Subcutaneous abdominal adipose tissue (tissue), 5 donors: ENCODE results near the gene MRC2.
A peak's percentile ranks its signal among the peaks of the same experiment; 100 is the strongest.
"Not testable (repeated sequence)": the region's sequence is repeated elsewhere in the genome, so short reads cannot be mapped to it uniquely, and the experiment has no call there.

ENCODE experiments used
- H3K27ac ChIP-seq: one replicate; pipeline ENCODE4 v1.7.0; 2013; ENCODE audit warnings: low read depth, mild to moderate bottlenecking, inconsistent platforms, low read length, moderate library complexity
- H3K27me3 ChIP-seq, 5 donors: one replicate each; pipeline ENCODE4 v1.7.0; 2013; ENCODE audit warnings: low read length in 5 of 5, inconsistent platforms in 1 of 5; ENCODE audit not compliant: control insufficient read depth in 5 of 5, insufficient read depth in 4 of 5
- H3K36me3 ChIP-seq, 5 donors: one replicate each; pipeline ENCODE4 v1.7.0; 2013; ENCODE audit warnings: low read length in 5 of 5; ENCODE audit not compliant: control insufficient read depth in 5 of 5, insufficient read depth in 5 of 5
- H3K4me1 ChIP-seq, 5 donors: one replicate each; pipeline ENCODE4 v1.7.0; 2013; ENCODE audit warnings: low read length in 5 of 5, mild to moderate bottlenecking in 3 of 5, moderate library complexity in 1 of 5; ENCODE audit not compliant: control insufficient read depth in 5 of 5, insufficient read depth in 5 of 5
- H3K4me3 ChIP-seq, 5 donors: one replicate each; pipeline ENCODE4 v1.7.0; 2013; ENCODE audit warnings: low read length in 5 of 5, low read depth in 1 of 5
- H3K9ac ChIP-seq, 5 donors: one replicate each; pipeline ENCODE4 v1.7.0; 2013; ENCODE audit warnings: low read length in 5 of 5, mild to moderate bottlenecking in 4 of 5, moderate library complexity in 3 of 5
- H3K9me3 ChIP-seq, 5 donors: one replicate each; pipeline ENCODE4 v1.7.0; 2013; ENCODE audit warnings: low read length in 5 of 5; ENCODE audit not compliant: control insufficient read depth in 5 of 5
- donor health status: healthy.
- donor health status: healthy.
- donor health status: healthy.
- donor health status: healthy.
- donor health status: healthy.

MRC2 gene

GRCh38 chr17:62627219-62627903 is at the start of gene MRC2:
Gene MRC2 (plus strand): TSS chr17:62627670. CDS start chr17:62627803, 133 bp downstream.
- Histone ChIP-seq H3K36me3 (peaks cover 0 to 3% (median 0%) of the 10 kb centered on the region in 5 donors), H3K9ac (peak within 1 kb of the TSS in 2 of 5 donors; percentile 20 to 39), H3K4me3 (peak within 1 kb of the TSS; percentile 12 to 69 (median 59)), H3K4me1 (peaks cover 6 to 51% (median 44%) of the 10 kb centered on the region in 5 donors), H3K9me3 (no peaks in the 10 kb centered on the region), H3K27me3 (peaks cover 6 to 17% (median 12%) of the 10 kb centered on the region in 5 donors), H3K27ac (peak within 1 kb of the TSS; percentile 69)

- H3K36me3 ChIP-seq = peaks cover 31 to 60% (median 32%) of the 10 kb centered on the region in 5 donors
- H3K4me1 ChIP-seq = peaks cover 0 to 3% (median 0%) of the 10 kb centered on the region in 5 donors
- no peak overlapping the region for H3K9ac ChIP-seq
Measured at GRCh38 chr17:62578757-62579487, 48.5 kb upstream of the MRC2 start.

GRCh38 chr17:62580947-62581346 is 46.5 kb upstream of the MRC2 start:
- no peak overlapping the region for H3K27ac ChIP-seq
- H3K4me3 ChIP-seq = no peak overlapping the region
- no peak overlapping the region for H3K9ac ChIP-seq
- peaks cover 0 to 3% (median 0%) of the 10 kb centered on the region in 5 donors for H3K4me1 ChIP-seq
- H3K9me3 ChIP-seq = no peaks in the 10 kb centered on the region
- no peaks in the 10 kb centered on the region for H3K27me3 ChIP-seq
- peaks cover 22 to 55% (median 28%) of the 10 kb centered on the region in 5 donors for H3K36me3 ChIP-seq

More at GRCh38 chr17:62578757-62579487, 48.5 kb upstream of the MRC2 start:
- H3K4me3 ChIP-seq = no peak overlapping the region
- H3K27ac ChIP-seq = no peak overlapping the region
- H3K9me3 ChIP-seq = no peaks in the 10 kb centered on the region
- no peaks in the 10 kb centered on the region for H3K27me3 ChIP-seq

DNA sequence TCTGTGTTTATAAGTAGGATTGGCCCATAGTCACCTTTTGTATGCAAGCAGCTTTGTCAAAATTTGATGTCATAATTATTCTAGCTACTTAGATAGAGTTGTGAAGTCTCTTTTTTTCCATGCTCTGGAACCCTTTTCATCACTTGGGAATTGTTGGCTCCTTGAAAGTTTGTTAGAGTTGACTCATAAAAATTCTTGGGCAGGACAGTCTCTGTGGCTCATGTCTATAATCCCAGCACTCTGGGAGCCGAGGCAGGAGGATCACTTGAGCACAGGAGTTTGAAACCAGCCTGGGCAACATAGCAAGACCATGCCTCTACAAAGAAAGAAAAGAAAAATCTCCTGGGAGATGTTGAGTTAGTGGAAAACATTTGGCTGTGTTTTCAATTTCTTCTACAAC is 45.7 kb upstream of the MRC2 start:
- H3K36me3 ChIP-seq = peaks cover 20 to 58% (median 26%) of the 10 kb centered on the region in 5 donors
- H3K4me3 ChIP-seq = no peak overlapping the region
- H3K27ac ChIP-seq = no peak overlapping the region
- no peaks in the 10 kb centered on the region for H3K9me3 ChIP-seq
- H3K9ac ChIP-seq = no peak overlapping the region
- H3K27me3 ChIP-seq = no peaks in the 10 kb centered on the region
- peaks cover 0 to 3% (median 0%) of the 10 kb centered on the region in 5 donors for H3K4me1 ChIP-seq

GRCh38 chr17:62587554-62587953 is 39.9 kb upstream of the MRC2 start:
- Histone ChIP-seq H3K4me3 (no peak overlapping the region), H3K27me3 (no peaks in the 10 kb centered on the region), H3K9ac (no peak overlapping the region), H3K4me1 (peaks cover 0 to 9% (median 0%) of the 10 kb centered on the region in 5 donors), H3K27ac (no peak overlapping the region), H3K9me3 (no peaks in the 10 kb centered on the region), H3K36me3 (peaks cover 17 to 54% (median 33%) of the 10 kb centered on the region in 5 donors)

DNA sequence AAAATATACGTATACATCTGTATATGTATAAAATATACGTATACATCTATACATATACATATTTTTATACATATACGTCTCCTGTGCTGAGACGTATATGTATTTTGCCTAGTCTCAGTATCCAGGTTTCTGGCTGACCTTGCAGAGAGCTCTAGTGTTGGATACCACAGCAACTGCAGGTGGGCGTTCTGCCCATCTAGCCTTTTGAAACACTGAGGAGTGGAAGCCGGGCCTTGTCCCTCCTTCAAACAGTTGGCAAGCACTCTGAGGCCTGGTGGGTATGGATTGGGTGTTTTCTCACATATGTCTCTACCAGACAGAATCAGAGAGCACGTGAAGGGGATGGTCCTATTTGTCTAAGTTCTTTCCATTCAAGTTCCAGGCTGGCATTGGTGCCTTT is 39.4 kb upstream of the MRC2 start:
- no peak overlapping the region for H3K9ac ChIP-seq
- H3K27ac ChIP-seq = no peak overlapping the region
- H3K9me3 ChIP-seq = no peaks in the 10 kb centered on the region
- peaks cover 15 to 54% (median 37%) of the 10 kb centered on the region in 5 donors for H3K36me3 ChIP-seq
- H3K4me1 ChIP-seq = peaks cover 0 to 9% (median 0%) of the 10 kb centered on the region in 5 donors
- H3K4me3 ChIP-seq = no peak overlapping the region
- H3K27me3 ChIP-seq = no peaks in the 10 kb centered on the region

DNA sequence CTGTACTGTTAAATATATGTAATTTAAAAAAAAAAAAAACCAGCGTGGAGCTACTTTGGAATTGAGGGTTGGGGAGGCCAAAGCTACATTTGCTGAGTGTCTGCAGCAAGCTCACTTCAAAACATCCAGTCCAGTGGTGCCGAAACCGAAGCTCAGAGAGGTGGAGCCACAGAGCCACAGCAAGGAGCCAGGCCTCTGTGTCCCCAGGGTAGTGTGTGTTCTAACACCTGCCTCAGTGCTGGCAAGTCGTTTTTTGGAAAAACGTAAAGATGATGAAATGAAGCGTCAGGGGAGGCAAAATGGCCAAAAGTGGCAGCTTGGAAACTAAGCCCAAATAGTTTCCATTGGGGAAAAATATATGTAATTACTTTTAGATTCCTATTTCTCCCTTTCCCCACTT is 36.1 kb upstream of the MRC2 start:
- H3K27ac ChIP-seq = no peak overlapping the region
- no peak overlapping the region for H3K4me3 ChIP-seq
- H3K27me3 ChIP-seq = no peaks in the 10 kb centered on the region
- no peaks in the 10 kb centered on the region for H3K9me3 ChIP-seq
- peaks cover 0 to 10% (median 0%) of the 10 kb centered on the region in 5 donors for H3K4me1 ChIP-seq
- H3K9ac ChIP-seq = no peak overlapping the region
- H3K36me3 ChIP-seq = peaks cover 10 to 55% (median 35%) of the 10 kb centered on the region in 5 donors

DNA sequence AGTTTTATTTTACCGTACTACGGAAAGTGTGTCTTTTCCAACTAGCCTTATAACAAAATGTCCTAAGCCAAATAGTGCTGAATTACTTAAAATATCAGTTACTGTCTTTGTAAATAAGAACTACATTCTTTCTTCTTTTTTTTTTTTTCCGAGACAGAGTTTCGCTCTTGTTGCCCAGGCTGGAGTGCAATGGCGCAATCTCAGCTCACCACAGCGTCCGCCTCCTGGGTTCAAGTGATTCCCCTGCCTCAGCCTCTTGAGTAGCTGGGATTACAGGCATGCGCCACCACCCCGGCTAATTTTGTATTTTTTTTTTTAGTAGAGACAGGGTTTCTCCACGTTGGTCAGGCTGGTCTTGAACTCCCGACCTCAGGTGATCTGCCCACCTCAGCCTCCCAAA is 35.6 kb upstream of the MRC2 start:
- Histone ChIP-seq H3K4me1 (peaks cover 0 to 15% (median 4%) of the 10 kb centered on the region in 5 donors), H3K36me3 (peaks cover 14 to 55% (median 37%) of the 10 kb centered on the region in 5 donors)
- H3K27ac ChIP-seq, H3K9me3 ChIP-seq, H3K27me3 ChIP-seq, H3K4me3 ChIP-seq, H3K9ac ChIP-seq: not testable (repeated sequence)

GRCh38 chr17:62592341-62593099 is 35.0 kb upstream of the MRC2 start:
- peaks cover 13 to 55% (median 37%) of the 10 kb centered on the region in 5 donors for H3K36me3 ChIP-seq
- H3K27ac ChIP-seq = no peak overlapping the region
- H3K4me1 ChIP-seq = peaks cover 0 to 20% (median 5%) of the 10 kb centered on the region in 5 donors
- no peaks in the 10 kb centered on the region for H3K9me3 ChIP-seq
- no peak overlapping the region for H3K4me3 ChIP-seq
- no peaks in the 10 kb centered on the region for H3K27me3 ChIP-seq
- no peak overlapping the region for H3K9ac ChIP-seq
